ENCODE data around the gene MT1X.
"Not testable (repeated sequence)": the region's sequence is repeated elsewhere in the genome, so short reads cannot be mapped to it uniquely, and the experiment has no call there.

The MT1X gene

DNA sequence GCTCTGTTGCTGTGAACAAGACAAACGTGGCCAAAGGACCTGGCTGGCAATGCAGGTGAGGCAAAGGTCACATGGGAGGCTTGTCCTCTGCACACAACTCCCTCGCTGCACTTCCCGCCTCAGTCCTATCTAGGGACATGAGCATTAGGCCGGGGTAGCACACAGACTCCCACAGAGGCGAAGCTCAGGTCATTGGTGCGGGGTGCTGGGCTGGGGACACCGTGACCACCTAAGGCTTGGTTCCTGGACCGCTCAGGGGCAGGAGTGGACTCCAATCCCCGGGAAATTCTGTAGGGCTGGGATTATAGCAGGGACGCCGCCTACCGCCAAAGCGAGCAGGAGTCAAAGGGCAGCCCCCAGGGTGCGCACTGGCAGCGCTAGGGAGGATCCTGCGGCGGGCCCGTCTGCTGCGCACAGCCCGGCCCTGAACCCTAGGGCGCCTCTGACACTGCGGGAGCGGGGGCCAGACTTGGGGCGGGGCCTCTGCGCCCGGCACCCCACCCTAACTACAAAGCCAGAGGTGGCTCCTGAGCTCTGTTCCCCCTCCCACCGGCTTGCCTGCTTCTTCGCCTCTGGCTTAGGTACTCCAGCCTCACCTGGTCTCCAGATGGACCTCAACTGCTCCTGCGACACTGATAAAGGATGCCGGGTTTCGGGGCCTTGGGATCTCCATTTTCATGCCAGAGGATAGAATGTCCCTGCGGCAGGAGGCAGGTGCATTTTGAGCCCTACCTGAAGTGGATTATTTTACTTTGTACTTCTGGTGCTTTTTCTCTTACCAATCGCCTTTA, 34.4 kb upstream of the MT1X start:
- no peak for DNase-seq
- Mint-ChIP-seq H3K9me3 (no peaks in the 10 kb centered on the region), H3K27me3 (peaks cover 61% of the 10 kb centered on the region), H3K4me1 (peaks cover 18% of the 10 kb centered on the region), H3K27ac (no peak overlapping the region), H3K4me3 (no peak overlapping the region)
- no peak for ATAC-seq

GRCh38 chr16:56649271-56649670, 33.0 kb upstream of the MT1X start:
- DNase-seq (no peak), ATAC-seq (no peak)
- Mint-ChIP-seq H3K9me3 (no peaks in the 10 kb centered on the region), H3K4me1 (peaks cover 3% of the 10 kb centered on the region), H3K27ac (no peak overlapping the region), H3K27me3 (peaks cover 58% of the 10 kb centered on the region), H3K4me3 (no peak overlapping the region)

DNA sequence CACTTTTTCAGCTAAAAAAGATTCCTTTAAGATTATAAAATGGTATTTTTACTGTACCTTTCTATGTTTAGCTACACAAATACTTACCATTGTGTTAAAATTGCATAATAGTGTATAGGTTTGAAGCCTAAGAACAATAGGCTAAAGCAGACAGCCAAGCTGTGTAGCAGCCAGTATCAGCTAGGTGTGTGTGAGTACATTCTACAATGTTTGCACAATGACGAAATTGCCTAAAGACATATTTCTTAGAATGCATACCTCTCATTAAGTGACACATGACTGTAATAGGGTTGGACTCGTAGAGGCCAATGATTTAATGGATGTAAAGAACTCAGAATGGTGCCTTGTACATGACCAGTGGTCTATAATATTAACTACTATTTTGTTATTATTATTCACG, 32.5 kb upstream of the MT1X start:
- Mint-ChIP-seq H3K4me3 (no peak overlapping the region), H3K4me1 (no peaks in the 10 kb centered on the region), H3K27me3 (peaks cover 53% of the 10 kb centered on the region), H3K27ac (no peak overlapping the region), H3K9me3 (no peaks in the 10 kb centered on the region)
- DNase-seq (no peak), ATAC-seq (no peak)

DNA sequence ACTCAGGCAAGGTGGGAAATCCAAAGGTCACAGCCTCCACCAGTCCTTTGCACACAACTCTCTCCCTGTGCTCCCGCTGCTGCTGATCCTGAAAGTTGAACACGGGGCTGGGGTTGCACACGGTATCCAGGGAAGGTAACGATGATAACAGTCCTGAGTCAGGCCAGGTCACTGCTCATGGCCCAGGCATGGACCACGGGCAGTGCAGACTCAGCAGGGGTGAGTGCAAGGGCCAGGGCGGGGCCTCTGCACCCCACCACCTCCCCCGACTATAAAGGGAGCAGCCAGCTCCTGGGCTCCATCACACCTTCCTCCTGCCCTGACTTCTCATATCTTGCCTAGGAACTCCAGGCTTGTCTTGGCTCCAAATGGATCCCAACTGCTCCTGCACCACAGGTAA, 30.7 kb upstream of the MT1X start, which contains the start of gene MT1B:
Gene MT1B, plus strand, starts transcription at position 301 of the 400 bp plus-strand sequence. Its CDS starts 68 bp downstream, at position 369.
- H3K27ac Mint-ChIP-seq, result peak within 1 kb of the TSS in 1 of 2 donors; percentile 44
- peaks cover 52% of the 10 kb centered on the region for H3K27me3 Mint-ChIP-seq
- H3K4me1 Mint-ChIP-seq, result no peaks in the 10 kb centered on the region
- peak; percentile 28 for ATAC-seq
- H3K4me3 Mint-ChIP-seq, result no peak within 1 kb of the TSS
- H3K9me3 Mint-ChIP-seq, result no peaks in the 10 kb centered on the region
- DNase-seq, result no peak

- ATAC-seq, result no peak
- peaks cover 6% of the 10 kb centered on the region for H3K4me1 Mint-ChIP-seq
- no peak overlapping the region for H3K27ac Mint-ChIP-seq
- no peaks in the 10 kb centered on the region for H3K9me3 Mint-ChIP-seq
- H3K4me3 Mint-ChIP-seq, result no peak overlapping the region
- peaks cover 44% of the 10 kb centered on the region for H3K27me3 Mint-ChIP-seq
- no peak for DNase-seq
These were observed 29.7 kb upstream of the MT1X start for GRCh38 chr16:56652600-56652999.

GRCh38 chr16:56653218-56653617, 29.1 kb upstream of the MT1X start:
- H3K4me1 Mint-ChIP-seq, result peaks cover 8% of the 10 kb centered on the region
- H3K27me3 Mint-ChIP-seq, result peaks cover 38% of the 10 kb centered on the region
- no peak overlapping the region for H3K27ac Mint-ChIP-seq
- no peak overlapping the region for H3K4me3 Mint-ChIP-seq
- no peaks in the 10 kb centered on the region for H3K9me3 Mint-ChIP-seq
- no peak for DNase-seq
- no peak for ATAC-seq

DNA sequence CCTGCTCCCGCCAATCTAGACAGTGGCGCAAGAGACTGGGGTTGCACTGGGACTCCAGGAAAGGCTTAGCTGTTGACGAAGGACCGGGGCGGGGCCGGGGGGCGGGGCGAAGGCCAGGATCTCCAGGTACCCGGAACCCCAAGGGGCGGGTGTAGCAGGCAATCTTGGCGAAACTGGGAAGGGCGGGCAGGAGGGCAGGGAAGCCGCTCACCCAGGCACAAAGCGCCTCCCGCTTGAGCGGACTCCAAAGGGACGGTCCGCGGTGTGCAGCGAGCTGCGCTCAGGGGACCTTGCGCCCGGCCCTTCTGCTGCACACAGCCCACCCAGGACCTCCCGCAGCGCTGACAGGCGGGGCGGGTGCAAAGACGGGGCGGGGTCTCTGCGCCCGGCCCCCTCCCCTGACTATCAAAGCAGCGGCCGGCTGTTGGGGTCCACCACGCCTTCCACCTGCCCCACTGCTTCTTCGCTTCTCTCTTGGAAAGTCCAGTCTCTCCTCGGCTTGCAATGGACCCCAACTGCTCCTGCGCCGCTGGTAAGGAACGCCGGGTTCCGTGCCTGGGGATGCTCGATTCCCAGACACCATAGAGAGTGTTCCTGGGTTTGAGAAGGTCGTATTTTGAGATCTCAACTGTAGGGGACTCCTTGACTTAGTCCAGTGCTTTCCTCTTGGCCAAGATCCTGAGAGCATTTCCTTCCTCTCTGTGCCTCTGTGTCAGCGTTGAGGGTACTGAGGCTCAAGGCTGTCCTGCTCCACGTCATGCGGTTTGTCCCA, 24.5 kb upstream of the MT1X start, which contains the start of gene MT1F:
Gene MT1F, plus strand, starts transcription at position 405 of the 772 bp plus-strand sequence. Its CDS starts 100 bp downstream, at position 505.
- peaks cover 36% of the 10 kb centered on the region for H3K4me1 Mint-ChIP-seq
- peaks cover 5% of the 10 kb centered on the region for H3K27me3 Mint-ChIP-seq
- H3K4me3 Mint-ChIP-seq, result peak within 1 kb of the TSS; percentile 96 to 97
- peak; percentile 43 to 80 for DNase-seq
- H3K27ac Mint-ChIP-seq, result peak within 1 kb of the TSS; percentile 77 to 91
- no peaks in the 10 kb centered on the region for H3K9me3 Mint-ChIP-seq
- ATAC-seq, result peak; percentile 80

GRCh38 chr16:56658327-56658875, 23.9 kb upstream of the MT1X start:
- no peak for DNase-seq
- Mint-ChIP-seq H3K4me1 (peaks cover 39% of the 10 kb centered on the region), H3K9me3 (no peaks in the 10 kb centered on the region), H3K27me3 (no peaks in the 10 kb centered on the region), H3K4me3 (peak overlapping the region; percentile 96 to 97), H3K27ac (peak overlapping the region in 1 of 2 donors; percentile 77)
- ATAC-seq, result no peak

- Mint-ChIP-seq H3K4me3 (peak overlapping the region; percentile 94), H3K4me1 (peaks cover 40% of the 10 kb centered on the region), H3K9me3 (no peaks in the 10 kb centered on the region), H3K27ac (peak overlapping the region; percentile 95 to 97), H3K27me3 (peaks cover 24% of the 10 kb centered on the region)
- DNase-seq (peak in 1 of 2 donors; percentile 47), ATAC-seq (peak; percentile 61)
These were observed 19.6 kb upstream of the MT1X start for GRCh38 chr16:56662357-56663354.

- Mint-ChIP-seq H3K27me3 (peaks cover 42% of the 10 kb centered on the region), H3K9me3 (no peaks in the 10 kb centered on the region), H3K4me1 (peaks cover 44% of the 10 kb centered on the region), H3K27ac (no peak overlapping the region), H3K4me3 (no peak overlapping the region)
- DNase-seq, result no peak
- ATAC-seq, result no peak
These were observed 17.8 kb upstream of the MT1X start for GRCh38 chr16:56664506-56664905.

DNA sequence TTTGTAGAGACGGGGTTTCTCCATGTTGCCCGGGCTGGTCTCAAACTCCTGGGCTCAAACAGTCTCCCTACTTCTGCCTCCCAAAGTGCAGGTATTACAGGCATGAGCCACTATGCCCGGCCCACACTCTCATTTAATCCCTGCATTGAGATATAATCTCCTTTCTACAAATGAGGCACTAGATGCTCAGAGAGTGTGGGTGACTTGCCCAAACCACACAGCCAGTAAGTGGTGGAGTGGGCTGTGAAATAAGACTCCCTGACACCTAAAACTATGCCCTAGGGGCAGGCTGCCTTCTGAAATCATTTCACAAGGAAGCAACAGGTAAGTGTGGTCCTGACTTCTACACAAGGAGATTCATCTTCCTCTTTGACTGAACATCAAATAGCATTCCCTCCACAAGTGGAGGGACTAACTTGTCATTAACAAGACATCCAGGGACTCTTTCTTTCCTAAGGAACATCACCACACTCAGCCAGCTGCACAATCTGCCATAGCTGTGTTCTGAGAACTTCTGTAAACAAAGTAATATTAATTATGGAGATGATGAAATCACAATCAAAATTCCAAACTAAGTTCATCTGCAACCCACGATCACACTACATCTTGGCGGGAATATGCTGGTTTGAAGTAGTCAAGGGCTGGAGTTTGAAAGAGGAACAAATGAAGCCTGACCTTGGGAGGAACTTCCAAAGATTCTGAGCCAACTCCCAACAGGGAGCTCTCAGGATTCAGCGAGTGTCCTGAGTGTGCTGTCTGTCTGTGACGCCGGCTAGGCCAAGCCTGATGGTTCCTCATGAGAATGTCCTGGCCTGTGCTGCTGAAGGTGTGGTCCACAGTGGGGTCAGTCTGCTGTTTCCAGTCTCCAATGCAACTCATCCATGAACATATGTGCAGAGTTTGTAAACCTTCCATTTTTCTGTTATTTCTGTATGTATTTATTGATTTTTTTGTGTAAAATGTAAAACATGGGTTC, 16.7 kb upstream of the MT1X start:
- H3K27ac Mint-ChIP-seq, H3K9me3 Mint-ChIP-seq, DNase-seq, ATAC-seq, H3K4me3 Mint-ChIP-seq: not testable (repeated sequence)
- peaks cover 51% of the 10 kb centered on the region for H3K4me1 Mint-ChIP-seq
- peaks cover 53% of the 10 kb centered on the region for H3K27me3 Mint-ChIP-seq

GRCh38 chr16:56667581-56668571, 14.4 kb upstream of the MT1X start, which contains the start of gene MT1G:
Gene MT1G, minus strand, starts transcription at chr16:56668065. Its CDS starts 72 bp downstream, at chr16:56667993.
- Mint-ChIP-seq H3K4me1 (peaks cover 36% of the 10 kb centered on the region), H3K27ac (peak within 1 kb of the TSS; percentile 74 to 81), H3K4me3 (peak within 1 kb of the TSS; percentile 71 to 78), H3K27me3 (peaks cover 68% of the 10 kb centered on the region), H3K9me3 (no peaks in the 10 kb centered on the region)
- ATAC-seq, result peak; percentile 75
- peak in 1 of 2 donors; percentile 66 for DNase-seq
